Activated CD8-positive, alpha-beta memory T cell treated with anti-CD3 and anti-CD28 coated beads for 1 hour (primary cell): ENCODE data around the gene FAAH.

Source experiments
- DNase-seq, 2 donors: peaks; one replicate each; pipeline ENCODE4 v3.0.0-alpha.2; 2020; ENCODE audit warnings: low read depth in 1 of 2; ENCODE audit errors: extremely low read depth in 1 of 2

The FAAH gene

DNA sequence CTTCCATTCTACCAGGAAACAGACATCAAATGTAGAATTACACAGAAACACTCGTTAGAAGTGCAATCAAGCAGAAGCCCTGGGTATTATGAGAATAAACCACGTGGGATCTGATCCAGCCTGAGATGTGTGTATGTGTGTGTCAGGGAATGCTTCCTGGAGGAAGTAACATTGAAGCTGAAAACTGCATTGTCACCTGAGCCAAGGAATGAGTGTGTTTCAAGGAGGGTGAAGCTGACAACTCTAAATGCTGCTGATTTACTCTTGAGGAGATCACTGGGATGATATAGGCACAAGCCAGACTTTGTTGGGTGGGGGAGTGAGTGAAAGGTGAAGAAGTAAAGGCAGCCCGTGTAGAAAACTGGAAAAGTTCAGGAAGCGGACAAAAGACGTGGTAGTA is 27.6 kb downstream of the FAAH start:
- DNase-seq: no peak

DNA sequence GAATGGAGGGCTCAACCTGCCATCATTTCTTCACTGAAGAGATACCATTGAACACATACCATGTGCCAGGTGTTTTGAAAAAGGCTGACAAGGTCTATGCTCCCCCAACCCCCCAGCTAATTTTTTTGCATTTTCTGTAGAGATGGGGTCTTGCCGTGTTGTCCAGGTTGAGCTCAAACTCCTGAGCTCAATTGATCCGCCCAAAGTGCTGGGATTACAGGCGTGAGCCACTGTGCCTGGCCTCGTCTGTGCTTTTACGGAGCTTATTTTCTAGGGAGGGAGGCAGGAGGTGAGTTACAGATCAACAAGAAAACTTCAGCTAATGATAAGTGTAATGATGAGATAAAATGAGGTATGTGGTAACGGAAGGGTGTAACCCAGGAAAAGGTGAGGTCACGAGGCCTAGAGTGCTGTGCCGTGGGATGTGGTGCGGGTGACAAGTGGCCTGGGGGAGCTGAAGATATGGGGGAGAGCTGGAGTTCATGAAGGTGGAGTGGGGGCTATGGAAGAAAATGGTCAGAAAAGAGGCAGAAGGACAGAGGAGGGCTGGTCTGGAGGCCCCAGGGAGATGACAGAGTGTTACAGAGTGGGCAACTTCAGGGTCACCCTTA is 28.2 kb downstream of the FAAH start:
- DNase-seq: no peak

DNA sequence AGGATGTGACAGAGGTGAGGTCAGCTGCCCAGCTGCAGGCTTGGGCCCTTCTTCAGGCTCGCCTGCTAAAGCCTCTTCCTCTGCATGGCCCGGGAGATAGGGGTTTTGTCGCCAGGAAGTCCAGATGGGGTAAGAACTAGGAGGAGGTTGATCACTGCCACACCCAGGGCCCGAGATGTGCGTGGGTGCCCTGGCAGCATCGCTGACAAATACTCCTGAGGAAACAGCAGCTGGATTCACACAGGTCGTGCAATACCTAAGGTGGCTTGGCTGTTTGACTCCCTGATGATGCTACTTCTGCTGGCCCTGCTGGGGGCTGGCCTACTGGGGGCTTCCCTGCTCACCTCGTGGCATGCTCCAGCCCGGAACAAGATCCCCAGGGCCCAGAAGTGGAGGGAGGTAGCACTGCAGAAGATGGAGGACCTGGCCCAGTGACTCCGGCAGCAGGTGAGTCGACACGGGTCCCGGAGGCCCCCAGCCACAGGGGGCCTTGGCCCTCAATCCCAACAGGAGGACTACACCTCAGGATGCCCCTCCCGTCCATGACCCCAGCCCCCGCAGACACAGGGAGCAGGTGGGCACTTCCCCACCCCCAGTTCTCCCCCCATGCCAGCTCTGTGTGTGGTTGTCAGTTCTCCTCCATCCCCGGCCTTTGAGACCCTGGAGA is 29.6 kb downstream of the FAAH start:
- no peak for DNase-seq

DNA sequence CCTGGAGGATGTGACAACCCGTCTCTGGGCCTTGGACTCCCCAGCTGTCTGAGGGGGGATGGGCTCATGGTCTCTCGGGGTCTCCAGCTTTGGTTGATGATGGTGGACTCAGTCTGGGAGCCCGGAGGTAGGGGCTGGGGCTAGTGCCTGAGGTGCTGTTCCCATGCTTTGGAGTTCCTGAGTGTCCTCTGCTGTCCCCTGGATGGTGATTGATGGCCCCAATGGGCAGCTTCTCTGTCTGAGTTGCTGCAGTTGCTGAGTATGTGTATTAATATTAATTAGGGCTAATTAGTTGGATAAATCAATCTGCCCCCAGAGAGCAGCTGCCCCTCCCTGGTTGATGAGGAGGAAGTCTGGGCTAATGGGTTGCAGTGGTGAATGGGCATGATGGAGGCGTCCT is 30.6 kb downstream of the FAAH start:
- DNase-seq: no peak

DNA sequence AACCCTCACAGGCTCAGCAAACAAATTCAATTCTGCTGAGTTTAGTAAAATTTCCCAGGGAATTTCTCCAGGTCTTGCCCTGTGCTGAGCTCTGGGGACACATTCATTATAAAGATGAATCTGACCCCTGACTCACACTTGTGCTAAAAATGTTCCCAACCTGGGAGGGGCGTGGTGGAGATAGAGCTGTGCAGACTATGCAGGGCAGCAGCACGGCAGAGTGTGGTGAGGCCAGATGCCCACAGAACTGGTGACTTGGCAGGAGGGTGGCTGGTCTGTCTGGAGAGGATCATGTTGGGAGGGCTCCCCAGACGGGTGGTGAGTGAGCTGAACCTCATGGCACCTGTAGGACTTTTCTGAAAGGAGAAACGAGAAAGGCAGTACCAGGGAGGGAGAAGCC is 31.6 kb downstream of the FAAH start:
- no peak for DNase-seq

DNA sequence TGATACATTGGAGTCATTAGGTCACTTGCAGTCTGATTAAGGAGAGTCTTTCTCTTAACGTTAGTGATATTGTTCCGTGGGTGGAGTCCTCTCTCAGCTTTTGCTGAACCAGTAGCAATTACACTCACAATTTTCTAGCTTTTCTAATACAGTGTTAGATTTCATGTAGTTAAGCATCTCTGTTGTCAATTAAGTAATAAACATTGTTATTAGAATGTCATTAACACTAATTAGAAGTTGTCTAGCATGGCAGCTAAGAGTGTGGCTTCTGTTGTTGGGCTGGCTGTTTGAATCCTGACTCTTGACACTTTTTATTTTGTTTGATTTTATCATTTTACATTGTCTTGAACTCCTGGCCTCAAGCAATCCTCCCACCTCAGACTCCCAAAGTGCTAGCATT is 33.4 kb downstream of the FAAH start:
- no peak for DNase-seq

DNA sequence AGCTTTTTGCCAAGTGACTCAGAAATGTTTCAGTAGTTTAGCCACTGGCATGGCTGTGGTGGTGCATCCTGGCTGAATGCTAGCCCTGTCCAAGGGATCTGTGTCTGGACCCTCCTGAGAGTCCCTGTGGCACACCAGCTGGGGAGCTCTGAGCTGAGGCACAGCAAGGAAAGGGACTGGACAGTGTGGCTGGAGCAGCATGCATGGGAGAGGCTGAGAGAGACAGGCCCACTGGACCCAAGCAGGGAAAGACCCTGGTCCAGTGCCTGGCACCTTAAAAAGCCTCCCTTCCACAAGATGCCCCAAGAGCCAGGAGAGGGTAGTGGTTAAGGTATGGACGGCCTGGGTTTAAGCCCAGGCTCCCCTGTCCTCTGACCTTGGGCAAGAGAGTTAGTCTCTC is 35.3 kb downstream of the FAAH start:
- no peak for DNase-seq

DNA sequence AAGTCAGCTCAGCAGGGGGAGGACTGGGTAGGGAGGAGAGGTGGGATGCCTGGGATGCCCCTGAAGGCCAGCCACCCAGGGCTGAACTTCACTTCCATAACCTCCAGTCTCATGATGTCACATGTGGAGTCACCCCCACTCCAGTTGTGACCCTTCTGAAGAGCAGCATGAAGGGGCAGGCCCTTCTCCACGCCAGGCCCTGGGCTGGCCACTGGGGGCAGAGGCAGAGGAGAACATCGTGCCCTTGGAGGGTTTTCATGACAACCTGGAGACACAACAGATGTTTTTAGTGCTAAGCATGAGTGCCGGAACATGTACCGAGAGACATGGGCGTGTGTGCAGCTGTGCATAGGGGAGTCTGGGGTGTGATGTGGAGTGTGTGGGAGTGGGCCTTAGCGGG is 37.6 kb downstream of the FAAH start:
- no peak for DNase-seq

DNA sequence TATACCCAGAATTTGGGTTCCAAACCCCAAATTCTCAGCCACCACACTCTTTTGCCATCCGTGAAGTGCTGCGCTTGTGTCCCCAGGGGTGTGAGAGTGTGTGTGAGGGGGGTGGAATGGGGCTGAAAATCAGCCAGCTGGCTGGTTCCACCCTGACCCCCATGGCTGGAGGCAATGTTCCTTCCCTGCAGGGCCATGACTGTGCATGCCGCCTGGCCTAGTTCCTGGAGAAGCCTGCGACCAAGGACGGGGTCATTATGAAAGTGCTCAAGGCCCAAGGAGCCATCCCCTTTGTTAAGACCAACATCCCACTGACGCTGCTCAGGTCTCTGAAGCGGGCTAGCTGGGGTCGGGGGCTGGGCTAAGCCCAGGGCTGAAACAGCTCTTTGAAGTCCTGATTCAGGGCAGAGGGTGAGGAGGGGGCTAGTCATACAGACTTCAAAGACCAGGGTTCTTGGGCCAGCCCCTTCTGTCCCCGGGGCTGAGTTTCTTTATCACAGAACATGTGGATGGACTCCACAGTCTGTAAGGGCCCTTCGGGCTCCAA is 38.7 kb downstream of the FAAH start:
- DNase-seq: no peak

DNA sequence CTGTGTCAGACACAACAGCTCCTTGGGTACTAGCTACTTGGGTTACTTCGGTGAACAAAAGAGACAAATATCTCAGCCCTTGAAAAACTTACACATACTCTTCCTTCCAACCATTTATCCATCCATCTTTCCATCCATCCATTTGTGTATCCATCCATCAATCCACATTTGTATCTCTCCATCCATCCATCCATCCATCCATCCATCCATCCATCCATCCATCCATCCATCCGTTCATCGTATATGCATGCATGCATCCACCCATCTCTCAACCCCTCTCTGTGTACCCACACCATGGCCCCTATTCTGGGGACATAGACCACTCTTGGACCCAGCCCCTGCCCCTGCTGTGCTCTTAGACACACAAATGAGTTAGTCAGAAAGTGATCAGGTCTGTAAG is 40.2 kb downstream of the FAAH start:
- no peak for DNase-seq

DNA sequence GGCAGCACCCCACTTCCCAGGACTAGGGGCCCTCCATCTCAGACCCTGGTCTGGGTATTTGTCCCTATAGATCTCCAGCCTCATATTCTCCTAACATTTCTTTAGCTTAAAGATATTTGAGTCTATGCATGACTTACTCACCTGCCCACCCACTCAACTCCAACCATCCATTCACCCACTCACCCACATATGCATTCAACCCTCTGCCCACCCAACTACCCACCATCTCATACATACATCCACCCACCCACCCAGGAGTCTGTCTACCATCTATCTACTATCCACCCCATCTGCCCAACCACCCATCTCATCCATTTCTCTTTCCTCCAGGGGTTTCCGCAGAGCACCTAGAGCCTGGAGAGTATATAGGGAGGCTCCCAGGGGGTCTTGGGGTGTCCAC is 42.7 kb downstream of the FAAH start:
- no peak for DNase-seq

DNA sequence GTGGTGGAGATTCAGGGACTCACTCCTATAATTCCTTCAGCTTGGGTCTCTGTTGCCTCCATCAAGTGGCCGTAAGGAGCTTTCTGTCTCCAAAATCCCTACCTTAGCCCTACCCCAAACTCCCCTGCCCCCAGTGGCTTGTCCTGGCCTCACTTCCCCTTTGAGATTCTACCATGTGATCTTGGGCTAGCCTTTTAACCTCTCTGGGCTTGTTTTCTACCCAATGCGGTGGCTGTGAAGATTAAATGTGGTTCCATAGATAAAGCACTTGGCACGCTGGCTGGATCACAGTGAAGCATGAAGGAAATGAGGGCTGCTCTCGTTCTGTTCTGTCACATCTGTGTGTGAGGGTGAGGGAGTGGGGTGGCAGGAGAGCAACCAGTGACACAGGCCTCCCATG is 43.6 kb downstream of the FAAH start:
- no peak for DNase-seq

DNA sequence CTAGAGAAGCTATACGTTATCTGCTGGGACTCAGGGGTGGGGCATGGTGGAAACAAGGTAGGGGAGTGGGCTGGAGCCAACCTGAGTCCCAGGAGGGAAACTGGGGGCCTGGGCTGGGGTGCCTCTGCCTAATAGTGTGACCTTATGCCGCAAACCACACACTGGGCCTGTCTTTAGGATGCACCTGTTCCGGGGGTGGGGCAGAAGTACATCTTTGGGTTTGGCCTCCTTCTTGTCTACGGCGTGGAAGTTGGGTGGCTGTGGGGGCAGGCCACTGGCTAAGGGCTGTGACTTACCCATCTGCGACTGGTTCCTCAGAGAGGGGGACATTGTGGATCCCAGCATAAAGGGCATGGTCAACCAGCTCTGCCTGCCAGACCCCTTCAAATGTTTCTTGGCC is 44.2 kb downstream of the FAAH start:
- DNase-seq: no peak

DNA sequence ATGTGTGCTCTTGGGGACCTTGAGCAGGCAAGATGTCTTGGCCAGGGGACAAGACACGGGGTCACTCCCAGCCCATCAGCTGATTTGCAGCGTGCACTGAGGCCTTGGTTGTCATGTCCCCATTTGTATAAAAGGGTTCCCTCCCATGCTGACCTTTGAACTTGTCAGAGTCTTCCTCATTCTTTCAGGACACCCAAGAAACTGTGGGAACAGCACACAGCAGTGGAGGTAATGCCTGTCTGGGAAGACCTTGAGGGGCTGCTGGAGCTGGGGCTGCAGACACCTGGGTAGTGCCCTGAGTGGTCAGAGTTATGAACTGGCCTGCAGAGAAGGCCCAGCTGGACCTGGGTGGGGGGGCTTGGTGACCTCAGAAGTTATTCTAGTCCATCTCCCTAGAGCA is 46.4 kb downstream of the FAAH start:
- DNase-seq: no peak

DNA sequence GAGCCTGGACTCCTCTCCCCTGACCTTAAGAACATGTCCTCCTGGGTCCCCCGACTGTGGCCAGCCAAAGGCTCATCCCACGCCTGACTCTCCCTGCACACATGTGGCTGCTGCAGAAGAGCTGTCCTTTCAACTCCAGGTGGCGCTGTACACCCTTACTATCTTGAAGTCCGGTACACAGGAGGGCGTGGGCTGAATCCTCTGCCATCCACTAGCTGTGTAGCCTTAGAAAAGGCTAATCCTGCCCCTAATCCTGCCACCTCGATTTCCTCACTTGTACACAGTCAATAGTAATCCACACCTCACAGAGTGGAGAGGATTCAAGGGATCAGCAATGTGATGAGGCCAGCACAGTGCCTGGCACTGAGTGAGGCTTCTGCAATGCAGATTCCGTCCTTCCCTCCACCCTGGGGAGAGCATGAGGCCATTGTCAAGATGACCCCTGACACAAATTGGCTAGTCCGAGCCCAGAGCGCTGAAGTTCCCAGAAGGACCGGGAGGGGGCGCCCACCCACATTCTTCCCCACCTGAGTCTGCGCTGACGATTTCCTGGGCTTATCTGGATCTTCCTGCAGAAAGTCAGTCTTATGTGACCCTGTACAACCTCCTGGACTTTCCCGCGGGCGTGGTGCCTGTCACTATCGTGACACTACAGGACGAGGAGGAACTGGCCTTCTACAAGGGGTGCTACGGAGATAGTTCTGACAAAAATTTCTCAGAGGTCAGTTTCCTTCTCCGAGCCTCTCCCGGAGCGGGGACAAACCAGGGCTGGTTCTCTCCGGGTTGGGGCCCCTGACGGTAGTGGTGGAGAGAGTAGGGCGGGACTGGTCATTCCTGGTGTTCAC is 48.4 kb downstream of the FAAH start:
- peak; percentile 18 to 47 for DNase-seq

DNA sequence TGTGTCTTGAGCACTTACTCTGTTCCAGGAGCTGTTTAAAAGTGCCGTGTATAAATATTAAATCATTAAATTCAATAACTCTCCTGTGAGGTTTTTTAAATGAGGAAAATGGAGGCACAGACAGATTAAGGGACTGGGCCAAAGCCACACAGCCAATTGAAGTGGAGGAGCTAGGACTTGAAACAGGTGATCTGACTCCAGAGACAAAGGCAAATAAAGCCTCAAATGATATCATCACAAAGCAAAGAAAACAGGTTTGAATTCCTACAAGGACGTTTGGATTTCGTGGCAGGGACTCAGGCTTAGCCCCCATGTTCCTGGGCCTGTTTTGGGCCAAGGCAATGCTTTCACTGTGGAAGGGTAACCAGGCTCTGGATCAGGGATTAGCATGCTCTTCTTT is 50.3 kb downstream of the FAAH start:
- DNase-seq: no peak

DNA sequence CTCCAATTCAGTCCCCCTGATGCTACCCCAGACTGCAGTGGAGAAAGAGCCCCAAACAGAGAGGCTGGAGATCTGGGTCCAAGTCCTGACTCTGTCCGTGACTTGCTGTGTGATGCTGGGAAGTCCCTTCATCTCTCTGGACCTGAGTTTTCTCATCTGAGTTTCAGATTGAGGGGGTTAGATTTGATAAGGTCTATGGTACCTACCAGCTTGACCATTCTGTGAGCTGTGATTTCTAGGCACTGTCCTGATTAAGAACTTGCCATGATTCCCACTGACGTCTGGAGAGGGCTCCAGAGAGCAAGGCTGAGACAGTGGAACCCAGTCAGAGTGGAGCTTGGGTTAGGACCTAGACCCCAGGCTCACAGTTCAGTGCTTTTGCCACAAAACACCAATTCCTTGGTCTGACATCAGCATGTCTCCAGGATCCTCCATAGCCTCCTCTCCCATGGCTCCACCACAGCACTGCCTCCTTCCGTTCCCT is 51.7 kb downstream of the FAAH start:
- no peak for DNase-seq

DNA sequence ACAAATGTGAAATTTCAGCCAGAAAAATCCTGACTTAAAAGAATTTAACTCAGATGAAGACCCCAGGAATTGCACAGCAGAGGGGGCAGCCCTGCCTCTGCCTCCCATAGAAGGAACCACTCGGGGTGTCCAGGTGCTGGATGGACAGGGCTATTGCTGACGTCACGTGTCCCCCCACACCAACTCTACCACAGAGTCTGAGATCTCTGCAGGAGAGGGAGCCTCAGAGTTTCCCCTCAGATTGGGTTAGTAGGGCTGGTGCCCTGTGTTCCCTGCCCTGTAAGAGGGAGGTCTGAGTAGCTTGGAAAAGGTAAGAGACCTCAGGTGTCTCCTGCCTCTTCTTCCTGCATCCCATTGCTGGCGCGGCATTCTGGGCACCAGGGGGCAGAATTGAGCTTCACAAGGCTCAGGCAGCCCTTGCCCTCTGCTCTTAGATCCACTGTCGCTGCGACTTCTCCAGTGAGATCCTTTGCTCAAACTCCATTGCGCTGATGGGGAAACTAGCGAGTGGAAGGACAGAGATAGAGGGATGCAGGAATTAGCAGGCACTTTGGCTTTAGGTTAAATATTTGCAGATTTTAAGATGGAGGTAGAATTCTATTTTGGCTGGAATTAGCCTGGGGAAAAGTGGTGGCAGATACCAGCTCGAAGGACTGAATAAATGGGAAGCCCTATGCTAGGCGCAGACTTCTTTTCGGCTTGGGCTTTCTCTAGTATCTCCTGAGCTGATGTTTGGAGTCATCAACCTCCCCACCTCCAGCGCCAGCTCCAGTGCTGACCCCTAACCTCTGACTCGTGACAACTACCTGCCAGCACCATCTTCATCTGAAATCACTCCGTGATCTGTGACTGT is 52.8 kb downstream of the FAAH start:
- peak; percentile 38 to 65 for DNase-seq

DNA sequence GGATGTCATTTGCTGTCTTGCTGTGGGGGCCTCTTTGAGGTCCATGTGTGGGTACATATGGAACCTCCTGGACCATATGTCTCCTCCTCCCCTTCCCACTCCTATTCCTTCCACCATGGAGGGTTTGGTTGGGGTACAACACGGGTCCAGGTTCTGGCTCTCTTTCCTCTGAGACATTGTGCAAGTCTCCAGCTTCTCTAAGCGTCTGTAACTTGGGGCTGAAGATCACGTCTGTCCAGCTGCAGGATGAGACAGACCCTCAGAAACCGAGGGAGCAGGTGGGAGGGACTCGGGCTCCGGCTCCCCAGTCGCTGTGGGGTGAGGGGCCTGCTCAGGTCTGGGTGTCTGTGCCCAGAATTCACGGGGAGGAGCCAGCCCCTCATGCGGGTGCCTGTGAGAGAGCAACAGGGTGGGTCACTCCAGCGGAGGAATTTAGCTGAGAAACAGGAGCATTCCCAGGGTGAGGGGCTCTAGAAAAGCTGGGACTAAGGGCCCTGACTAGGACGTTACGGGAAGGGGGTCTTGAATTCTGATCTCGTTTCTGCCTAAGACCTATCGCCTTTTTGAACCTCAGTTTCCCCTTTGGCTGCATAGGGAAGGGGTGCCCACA is 53.5 kb downstream of the FAAH start:
- DNase-seq: no peak

DNA sequence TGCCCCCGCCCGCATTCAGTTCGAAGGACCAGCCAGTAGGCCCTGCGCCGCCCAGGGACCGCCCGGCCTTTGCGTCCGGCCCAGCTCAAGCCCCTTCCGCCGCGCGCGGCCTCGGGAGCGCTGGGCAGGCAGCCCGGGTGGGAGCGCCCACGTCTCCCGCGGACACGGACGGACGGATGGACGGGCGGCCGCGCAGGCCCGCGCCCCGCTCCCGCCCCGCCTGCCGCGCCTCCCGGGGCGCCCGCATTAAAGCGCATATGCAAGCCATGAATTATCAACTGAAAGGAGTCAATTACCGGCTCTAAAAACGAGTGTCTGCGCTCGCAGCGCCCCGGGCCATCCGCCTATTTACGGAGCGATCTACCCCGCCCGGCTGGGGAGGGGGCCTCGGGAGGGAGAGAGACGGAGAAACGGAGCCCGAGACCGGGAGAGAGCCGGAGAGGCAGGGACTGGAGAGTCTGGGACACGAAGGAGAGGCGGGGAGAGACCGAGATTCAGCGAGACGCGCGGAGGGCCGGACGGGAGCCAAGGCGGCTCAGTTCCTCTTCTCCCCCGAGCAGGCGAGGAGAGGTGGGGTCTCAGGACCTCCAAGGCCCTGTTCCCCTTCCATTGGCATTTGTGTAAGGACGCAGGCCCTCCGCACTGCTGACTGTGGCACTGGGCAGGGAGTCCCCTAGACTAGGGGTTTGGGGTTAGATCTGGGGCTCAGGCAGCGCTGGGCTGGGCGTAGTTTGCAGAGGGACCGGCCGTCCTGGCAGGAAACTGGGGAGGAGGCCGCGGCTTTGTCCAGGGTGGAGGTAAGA is 54.2 kb downstream of the FAAH start:
- DNase-seq: no peak
